ENCODE results near the gene LRIG2.
"Not testable (repeated sequence)": the region's sequence is repeated elsewhere in the genome, so short reads cannot be mapped to it uniquely, and the experiment has no call there.

Gene LRIG2

DNA sequence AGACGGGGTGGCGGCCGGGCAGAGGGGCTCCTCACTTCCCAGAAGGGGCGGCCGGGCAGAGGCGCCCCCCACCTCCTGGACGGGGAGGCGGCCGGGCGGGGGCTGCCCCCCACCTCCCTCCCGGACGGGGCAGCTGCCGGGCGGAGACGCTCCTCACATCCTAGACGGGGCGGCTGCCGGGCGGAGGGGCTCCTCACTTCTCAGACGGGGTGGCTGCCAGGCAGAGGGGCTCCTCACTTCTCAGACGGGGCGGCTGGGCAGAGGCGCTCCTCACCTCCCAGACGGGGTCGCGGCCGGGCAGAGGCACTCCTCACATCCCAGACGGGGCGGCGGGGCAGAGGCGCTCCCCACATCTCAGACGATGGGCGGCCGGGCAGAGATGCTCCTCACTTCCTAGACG, 9.5 kb upstream of the LRIG2 start:
- not testable (repeated sequence) for H2BK15ac ChIP-seq (ENCODE audit: low read depth, poor library complexity, severe bottlenecking); H3K23ac ChIP-seq (ENCODE audit: low read length in 2 of 2); DNase-seq; H3K18ac ChIP-seq (ENCODE audit: low read depth in 1 of 2, low read length in 2 of 2); H3K36me3 ChIP-seq (ENCODE audit: control insufficient read depth in 1 of 2, insufficient read depth in 2 of 2, low read depth in 1 of 2, low read length in 2 of 2); H3K14ac ChIP-seq (ENCODE audit: low read length in 2 of 2); H3K79me1 ChIP-seq (replicated peaks; ENCODE audit: low read length, poor library complexity, severe bottlenecking); H2BK120ac ChIP-seq (ENCODE audit: low read depth, low read length); H2BK5ac ChIP-seq (ENCODE audit: low read depth, low read length, poor library complexity, severe bottlenecking); H2AK5ac ChIP-seq (ENCODE audit: low read length, severe bottlenecking); H3K27me3 ChIP-seq (ENCODE audit: control insufficient read depth in 1 of 2, insufficient read depth in 1 of 2, low read length in 2 of 2); H3K4me3 ChIP-seq (ENCODE audit: insufficient read depth in 1 of 2, low read depth in 1 of 2, low read length in 2 of 2); H3K9ac ChIP-seq (ENCODE audit: low read length); H4K8ac ChIP-seq (ENCODE audit: low read length); H3K4ac ChIP-seq (ENCODE audit: low read depth in 1 of 2, low read length in 2 of 2); H2BK12ac ChIP-seq (ENCODE audit: low read length in 2 of 2); H4K91ac ChIP-seq (ENCODE audit: low read length); H2AFZ ChIP-seq (ENCODE audit: low read depth, low read length); H3K27ac ChIP-seq (ENCODE audit: low read length, poor library complexity, severe bottlenecking); H3K9me3 ChIP-seq (ENCODE audit: control insufficient read depth, low read length); H3K4me2 ChIP-seq (ENCODE audit: low read length, poor library complexity, severe bottlenecking)
- 100% methylated on average over 3 of the region's 35 CpGs for WGBS
- H3K4me1 ChIP-seq (ENCODE audit: control insufficient read depth, insufficient read depth, low read depth, low read length) = peaks cover 13% of the 10 kb centered on the region

- Histone ChIP-seq H4K91ac (ENCODE audit: low read length) (no peak overlapping the region), H3K18ac (ENCODE audit: low read depth in 1 of 2, low read length in 2 of 2) (peak overlapping the region in 1 of 2 experiments; percentile 8), H2AFZ (ENCODE audit: low read depth, low read length) (peak overlapping the region; percentile 51), H3K4me1 (ENCODE audit: control insufficient read depth, insufficient read depth, low read depth, low read length) (peaks cover 2% of the 10 kb centered on the region), H3K27me3 (ENCODE audit: control insufficient read depth in 1 of 2, insufficient read depth in 1 of 2, low read length in 2 of 2) (no peaks in the 10 kb centered on the region), H3K14ac (ENCODE audit: low read length in 2 of 2) (no peak overlapping the region), H3K4me3 (ENCODE audit: insufficient read depth in 1 of 2, low read depth in 1 of 2, low read length in 2 of 2) (peak overlapping the region; percentile 91 to 99), H2AK5ac (ENCODE audit: low read length, severe bottlenecking) (no peak overlapping the region), H3K36me3 (ENCODE audit: control insufficient read depth in 1 of 2, insufficient read depth in 2 of 2, low read depth in 1 of 2, low read length in 2 of 2) (no peaks in the 10 kb centered on the region), H2BK15ac (ENCODE audit: low read depth, poor library complexity, severe bottlenecking) (no peak overlapping the region), H3K9ac (ENCODE audit: low read length) (peak overlapping the region; percentile 98), H2BK5ac (ENCODE audit: low read depth, low read length, poor library complexity, severe bottlenecking) (no peak overlapping the region), H3K4me2 (ENCODE audit: low read length, poor library complexity, severe bottlenecking) (peak overlapping the region; percentile 75), H2BK12ac (ENCODE audit: low read length in 2 of 2) (no peak overlapping the region), H3K23ac (ENCODE audit: low read length in 2 of 2) (no peak overlapping the region), H2BK120ac (ENCODE audit: low read depth, low read length) (no peak overlapping the region), H3K4ac (ENCODE audit: low read depth in 1 of 2, low read length in 2 of 2) (peak overlapping the region in 1 of 2 experiments; percentile 61), H4K8ac (ENCODE audit: low read length) (no peak overlapping the region), H3K27ac (ENCODE audit: low read length, poor library complexity, severe bottlenecking) (peak overlapping the region; percentile 86), H3K9me3 (ENCODE audit: control insufficient read depth, low read length) (no peaks in the 10 kb centered on the region), H3K79me1 (replicated peaks; ENCODE audit: low read length, poor library complexity, severe bottlenecking) (peaks cover 2% of the 10 kb centered on the region)
- no peak for DNase-seq
- 56% methylated on average over 6 of the region's 6 CpGs for WGBS
Observed at GRCh38 chr1:113072141-113072756, 749 bp upstream of the LRIG2 start.

GRCh38 chr1:113073479-113073950, 517 bp downstream of the LRIG2 start:
- WGBS = under 1% methylated on average over 22 of the region's 22 CpGs
- Histone ChIP-seq H3K4me1 (ENCODE audit: control insufficient read depth, insufficient read depth, low read depth, low read length) (peaks cover 2% of the 10 kb centered on the region), H2AK5ac (ENCODE audit: low read length, severe bottlenecking) (no peak overlapping the region), H3K23ac (ENCODE audit: low read length in 2 of 2) (peak overlapping the region in 1 of 2 experiments; percentile 34), H3K18ac (ENCODE audit: low read depth in 1 of 2, low read length in 2 of 2) (peak overlapping the region; percentile 95 to 98), H3K36me3 (ENCODE audit: control insufficient read depth in 1 of 2, insufficient read depth in 2 of 2, low read depth in 1 of 2, low read length in 2 of 2) (peaks cover 4 to 6% of the 10 kb centered on the region in 2 experiments), H3K14ac (ENCODE audit: low read length in 2 of 2) (peak overlapping the region in 1 of 2 experiments; percentile 39), H3K27me3 (ENCODE audit: control insufficient read depth in 1 of 2, insufficient read depth in 1 of 2, low read length in 2 of 2) (no peaks in the 10 kb centered on the region), H3K9me3 (ENCODE audit: control insufficient read depth, low read length) (no peaks in the 10 kb centered on the region), H3K4me3 (ENCODE audit: insufficient read depth in 1 of 2, low read depth in 1 of 2, low read length in 2 of 2) (peak overlapping the region; percentile 91 to 99), H3K79me1 (replicated peaks; ENCODE audit: low read length, poor library complexity, severe bottlenecking) (peaks cover 2% of the 10 kb centered on the region), H2BK120ac (ENCODE audit: low read depth, low read length) (peak overlapping the region; percentile 75), H4K8ac (ENCODE audit: low read length) (peak overlapping the region; percentile 96), H2BK5ac (ENCODE audit: low read depth, low read length, poor library complexity, severe bottlenecking) (no peak overlapping the region), H4K91ac (ENCODE audit: low read length) (peak overlapping the region; percentile 88), H3K4ac (ENCODE audit: low read depth in 1 of 2, low read length in 2 of 2) (peak overlapping the region; percentile 92 to 97), H3K4me2 (ENCODE audit: low read length, poor library complexity, severe bottlenecking) (peak overlapping the region; percentile 91), H3K27ac (ENCODE audit: low read length, poor library complexity, severe bottlenecking) (peak overlapping the region; percentile 98), H2AFZ (ENCODE audit: low read depth, low read length) (peak overlapping the region; percentile 66), H2BK12ac (ENCODE audit: low read length in 2 of 2) (peak overlapping the region in 1 of 2 experiments; percentile 54), H3K9ac (ENCODE audit: low read length) (peak overlapping the region; percentile 98), H2BK15ac (ENCODE audit: low read depth, poor library complexity, severe bottlenecking) (no peak overlapping the region)
- DNase-seq = peak; percentile 87

- H2AFZ ChIP-seq (ENCODE audit: low read depth, low read length) = no peak overlapping the region
- H3K4me3 ChIP-seq (ENCODE audit: insufficient read depth in 1 of 2, low read depth in 1 of 2, low read length in 2 of 2) = peak overlapping the region in 1 of 2 experiments; percentile 99
- H2BK5ac ChIP-seq (ENCODE audit: low read depth, low read length, poor library complexity, severe bottlenecking) = no peak overlapping the region
- H3K9ac ChIP-seq (ENCODE audit: low read length) = peak overlapping the region; percentile 98
- no peak overlapping the region for H3K18ac ChIP-seq (ENCODE audit: low read depth in 1 of 2, low read length in 2 of 2)
- H3K9me3 ChIP-seq (ENCODE audit: control insufficient read depth, low read length) = no peaks in the 10 kb centered on the region
- H2BK15ac ChIP-seq (ENCODE audit: low read depth, poor library complexity, severe bottlenecking) = no peak overlapping the region
- WGBS = 79% methylated on average over 6 of the region's 6 CpGs
- no peak overlapping the region for H4K91ac ChIP-seq (ENCODE audit: low read length)
- peak; percentile 29 for DNase-seq
- H3K23ac ChIP-seq (ENCODE audit: low read length in 2 of 2) = no peak overlapping the region
- H3K4me2 ChIP-seq (ENCODE audit: low read length, poor library complexity, severe bottlenecking) = peak overlapping the region; percentile 91
- H3K14ac ChIP-seq (ENCODE audit: low read length in 2 of 2) = no peak overlapping the region
- no peak overlapping the region for H3K27ac ChIP-seq (ENCODE audit: low read length, poor library complexity, severe bottlenecking)
- peaks cover 11 to 12% of the 10 kb centered on the region in 2 experiments for H3K36me3 ChIP-seq (ENCODE audit: control insufficient read depth in 1 of 2, insufficient read depth in 2 of 2, low read depth in 1 of 2, low read length in 2 of 2)
- H3K4me1 ChIP-seq (ENCODE audit: control insufficient read depth, insufficient read depth, low read depth, low read length) = peaks cover 2% of the 10 kb centered on the region
- H3K4ac ChIP-seq (ENCODE audit: low read depth in 1 of 2, low read length in 2 of 2) = no peak overlapping the region
- peaks cover 4% of the 10 kb centered on the region for H3K79me1 ChIP-seq (replicated peaks; ENCODE audit: low read length, poor library complexity, severe bottlenecking)
- H2BK120ac ChIP-seq (ENCODE audit: low read depth, low read length) = no peak overlapping the region
- H3K27me3 ChIP-seq (ENCODE audit: control insufficient read depth in 1 of 2, insufficient read depth in 1 of 2, low read length in 2 of 2) = no peaks in the 10 kb centered on the region
- no peak overlapping the region for H4K8ac ChIP-seq (ENCODE audit: low read length)
- H2BK12ac ChIP-seq (ENCODE audit: low read length in 2 of 2) = no peak overlapping the region
- no peak overlapping the region for H2AK5ac ChIP-seq (ENCODE audit: low read length, severe bottlenecking)
Observed at GRCh38 chr1:113074237-113074636, 1.2 kb downstream of the LRIG2 start.

Measured in mesenchymal stem cell (in vitro differentiated cells and primary cell).